Astrocyte (in vitro differentiated cells and primary cell): ENCODE data around the gene PLCB4. TPM values are rescaled to one million over a fixed set of nuclear protein-coding genes. Genes with fewer than 3 reads are reported as not detected.

Source experiments
- DNase-seq: peaks from one replicate; pipeline ENCODE4 v3.0.0-alpha.2; 2010; ENCODE audit warnings: low read depth
- FAIRE-seq: peaks from 2 replicates; lab custom pipeline; 2011; peaks lifted over from hg19 to GRCh38; lab: Jason Lieb, UNC
- H2AFZ ChIP-seq: 2 replicates; pipeline ENCODE4 v1.6.0; 2012; ENCODE audit warnings: low read depth, low read length, inconsistent platforms
- H3K27ac ChIP-seq: 2 replicates; pipeline ENCODE4 v1.5.1; 2011; ENCODE audit warnings: low read depth, low read length, inconsistent platforms
- H3K27me3 ChIP-seq: 2 replicates; pipeline ENCODE4 v1.6.0; 2011; ENCODE audit warnings: low read length, inconsistent platforms; ENCODE audit not compliant: insufficient read depth
- H3K36me3 ChIP-seq: 2 replicates; pipeline ENCODE4 v1.5.1; 2011; ENCODE audit warnings: low read length, inconsistent platforms; ENCODE audit not compliant: insufficient read depth
- H3K4me1 ChIP-seq: 2 replicates; pipeline ENCODE4 v1.5.1; 2011; ENCODE audit warnings: low read length, inconsistent platforms; ENCODE audit not compliant: insufficient read depth
- H3K4me2 ChIP-seq: 2 replicates; pipeline ENCODE4 v1.6.0; 2012; ENCODE audit warnings: low read length, inconsistent platforms
- H3K4me3 ChIP-seq: 2 replicates; pipeline ENCODE4 v1.5.1; 2011; ENCODE audit warnings: low read depth, mild to moderate bottlenecking, low read length, inconsistent platforms; ENCODE audit not compliant: insufficient read depth
- H3K79me2 ChIP-seq: 2 replicates; pipeline ENCODE4 v1.6.0; 2012; ENCODE audit warnings: mild to moderate bottlenecking, low read length, inconsistent platforms; ENCODE audit not compliant: insufficient read depth
- H3K9ac ChIP-seq: 2 replicates; pipeline ENCODE4 v1.6.0; 2012; ENCODE audit warnings: mild to moderate bottlenecking, low read length, inconsistent platforms
- H3K9me3 ChIP-seq: 2 replicates; pipeline ENCODE4 v1.5.1; 2012; ENCODE audit warnings: low read depth, mild to moderate bottlenecking, low read length, inconsistent platforms; ENCODE audit not compliant: insufficient read depth
- H4K20me1 ChIP-seq: 2 replicates; pipeline ENCODE4 v1.6.0; 2012; ENCODE audit warnings: low read length, inconsistent platforms; ENCODE audit not compliant: insufficient read depth
- H3K27ac Mint-ChIP-seq: one replicate; pipeline ENCODE4 v1.8.0; 2021; ENCODE audit warnings: mild to moderate bottlenecking, mixed read lengths; ENCODE audit not compliant: unreplicated experiment
- H3K27me3 Mint-ChIP-seq: one replicate; pipeline ENCODE4 v1.8.0; 2021; ENCODE audit warnings: low read depth, mixed read lengths; ENCODE audit not compliant: unreplicated experiment
- H3K36me3 Mint-ChIP-seq: one replicate; pipeline ENCODE4 v1.8.0; 2021; ENCODE audit warnings: low read depth, mixed read lengths; ENCODE audit not compliant: unreplicated experiment
- H3K4me1 Mint-ChIP-seq: one replicate; pipeline ENCODE4 v1.8.0; 2021; ENCODE audit warnings: low read depth, mixed read lengths; ENCODE audit not compliant: unreplicated experiment
- H3K4me3 Mint-ChIP-seq: one replicate; pipeline ENCODE4 v1.8.0; 2021; ENCODE audit warnings: mild to moderate bottlenecking, moderate library complexity, mixed read lengths; ENCODE audit not compliant: unreplicated experiment
- H3K9me3 Mint-ChIP-seq: one replicate; pipeline ENCODE4 v1.8.0; 2021; ENCODE audit warnings: mild to moderate bottlenecking, mixed read lengths; ENCODE audit not compliant: unreplicated experiment
- CTCF ChIP-seq: IDR thresholded peaks from 2 replicates; pipeline ENCODE4 v1.5.1; 2011; ENCODE audit warnings: low read depth, mild to moderate bottlenecking, inconsistent platforms, low read length, moderate library complexity; ENCODE audit not compliant: insufficient read depth
- EZH2 ChIP-seq: IDR thresholded peaks from 2 replicates; pipeline ENCODE4 v1.6.1; 2012; ENCODE audit warnings: mild to moderate bottlenecking, low read length, inconsistent platforms; ENCODE audit not compliant: insufficient read depth
- total RNA-seq: library from RNA; stranded (reverse); gene quantifications from 2 replicates; pipeline ENCODE4 v1.2.1, GENCODE V29; 2021

PLCB4 gene
- total RNA-seq, 1 donor from 2014 or later = 58.2 TPM

GRCh38 chr20:9286501-9287461, 217.9 kb downstream of the PLCB4 start:
- Mint-ChIP-seq H3K36me3 (peaks cover 3% of the 10 kb centered on the region), H3K4me3 (no peak overlapping the region), H3K27ac (no peak overlapping the region), H3K9me3 (no peaks in the 10 kb centered on the region), H3K27me3 (no peaks in the 10 kb centered on the region), H3K4me1 (peaks cover 13% of the 10 kb centered on the region)
- no peaks in the 10 kb centered on the region for H3K27me3 ChIP-seq
- TF ChIP-seq CTCF = no peak
- TF ChIP-seq EZH2 = no peak
- H3K79me2 ChIP-seq = no peaks in the 10 kb centered on the region
- no peak overlapping the region for H3K4me3 ChIP-seq
- FAIRE-seq = peak; percentile 55
- no peak overlapping the region for H3K27ac ChIP-seq
- DNase-seq = peak; percentile 37
- H4K20me1 ChIP-seq = no peaks in the 10 kb centered on the region
- no peak overlapping the region for H3K9ac ChIP-seq
- no peak overlapping the region for H2AFZ ChIP-seq
- no peaks in the 10 kb centered on the region for H3K36me3 ChIP-seq
- peaks cover 5% of the 10 kb centered on the region for H3K4me1 ChIP-seq
- H3K4me2 ChIP-seq = no peak overlapping the region
- H3K9me3 ChIP-seq = no peaks in the 10 kb centered on the region

- Histone ChIP-seq H3K36me3 (no peaks in the 10 kb centered on the region), H4K20me1 (no peaks in the 10 kb centered on the region), H3K27me3 (no peaks in the 10 kb centered on the region), H3K4me1 (peaks cover 5% of the 10 kb centered on the region), H2AFZ (no peak overlapping the region), H3K9me3 (no peaks in the 10 kb centered on the region), H3K9ac (no peak overlapping the region), H3K27ac (no peak overlapping the region), H3K4me2 (no peak overlapping the region), H3K4me3 (no peak overlapping the region), H3K79me2 (no peaks in the 10 kb centered on the region)
- TF ChIP-seq CTCF = no peak
- no peak for TF ChIP-seq EZH2
- peaks cover 3% of the 10 kb centered on the region for H3K36me3 Mint-ChIP-seq
- H3K27ac Mint-ChIP-seq = no peak overlapping the region
- peaks cover 12% of the 10 kb centered on the region for H3K4me1 Mint-ChIP-seq
- no peak overlapping the region for H3K4me3 Mint-ChIP-seq
- no peaks in the 10 kb centered on the region for H3K27me3 Mint-ChIP-seq
- H3K9me3 Mint-ChIP-seq = no peaks in the 10 kb centered on the region
- no peak for DNase-seq
- FAIRE-seq = peak; percentile 5
Observed at GRCh38 chr20:9287826-9288225, 218.9 kb downstream of the PLCB4 start.

- H3K27ac Mint-ChIP-seq = no peak overlapping the region
- no peaks in the 10 kb centered on the region for H3K9me3 ChIP-seq
- peaks cover 3% of the 10 kb centered on the region for H3K36me3 Mint-ChIP-seq
- peaks cover 5% of the 10 kb centered on the region for H3K4me1 ChIP-seq
- no peaks in the 10 kb centered on the region for H4K20me1 ChIP-seq
- DNase-seq (no peak), FAIRE-seq (peak; percentile 23)
- no peaks in the 10 kb centered on the region for H3K27me3 ChIP-seq
- no peak overlapping the region for H3K27ac ChIP-seq
- no peak overlapping the region for H3K4me2 ChIP-seq
- no peak overlapping the region for H3K4me3 Mint-ChIP-seq
- no peak for TF ChIP-seq CTCF
- no peak for TF ChIP-seq EZH2
- H3K9ac ChIP-seq = no peak overlapping the region
- H3K9me3 Mint-ChIP-seq = no peaks in the 10 kb centered on the region
- no peaks in the 10 kb centered on the region for H3K36me3 ChIP-seq
- no peaks in the 10 kb centered on the region for H3K27me3 Mint-ChIP-seq
- H3K4me3 ChIP-seq = no peak overlapping the region
- peaks cover 33% of the 10 kb centered on the region for H3K4me1 Mint-ChIP-seq
- no peaks in the 10 kb centered on the region for H3K79me2 ChIP-seq
- H2AFZ ChIP-seq = no peak overlapping the region
Observed at GRCh38 chr20:9290331-9290730, 221.4 kb downstream of the PLCB4 start.
